NCI-H2227 treated with DMSO at 0.1 percent for 48 hours (cell line): Measurements from ENCODE around the gene DPAGT1.
A peak's percentile ranks its signal among the peaks of the same experiment; 100 is the strongest.

Experiments used
- DNase-seq: peaks from one replicate; lab custom pipeline; 2025; lab: John Stamatoyannopoulos, UW

The DPAGT1 gene

DNA sequence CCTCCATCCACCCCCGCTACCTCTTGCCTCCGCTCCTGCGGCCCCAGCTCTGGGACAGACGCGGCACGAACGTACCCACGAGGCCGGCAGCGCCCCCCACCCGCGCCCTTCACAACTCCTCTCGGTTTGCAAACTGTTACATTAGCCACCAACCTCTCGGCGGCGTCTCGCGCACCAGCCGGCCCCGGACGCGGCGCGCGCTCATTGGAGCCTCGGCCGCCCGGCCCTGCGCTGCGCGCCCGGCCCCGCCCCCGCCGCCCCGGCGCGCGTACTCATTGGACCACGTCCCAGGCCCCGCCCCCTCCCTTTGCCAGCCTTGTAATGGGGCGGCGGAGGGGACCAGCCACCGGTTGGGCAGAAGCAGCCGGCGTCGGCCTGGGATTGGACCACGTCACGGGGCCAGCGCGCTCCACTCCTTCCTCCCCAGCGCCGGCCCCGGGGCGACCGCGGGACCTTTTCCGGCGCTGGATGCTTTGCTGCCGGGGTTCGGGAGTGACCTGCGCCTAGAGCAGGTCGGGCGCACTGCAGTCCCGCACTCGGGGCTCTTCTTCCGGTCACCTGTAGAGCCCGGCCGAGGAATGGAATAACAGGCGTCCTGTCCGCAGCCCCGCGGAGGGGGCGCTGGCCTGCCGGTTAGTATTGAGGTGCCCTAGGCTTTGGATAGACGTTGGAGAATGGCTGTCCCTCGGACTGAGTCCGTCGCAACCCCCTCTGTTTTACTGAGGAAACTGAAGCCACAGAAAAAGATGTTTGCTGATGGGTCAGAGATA lies 44.5 kb downstream of the DPAGT1 start, which contains the start of gene HYOU1:
Gene HYOU1, minus strand, starts transcription at position 206 of the 770 bp plus-strand sequence. CDS start 1,045 bp downstream, outside the sequence.
- DNase-seq = peak; percentile 91

DNA sequence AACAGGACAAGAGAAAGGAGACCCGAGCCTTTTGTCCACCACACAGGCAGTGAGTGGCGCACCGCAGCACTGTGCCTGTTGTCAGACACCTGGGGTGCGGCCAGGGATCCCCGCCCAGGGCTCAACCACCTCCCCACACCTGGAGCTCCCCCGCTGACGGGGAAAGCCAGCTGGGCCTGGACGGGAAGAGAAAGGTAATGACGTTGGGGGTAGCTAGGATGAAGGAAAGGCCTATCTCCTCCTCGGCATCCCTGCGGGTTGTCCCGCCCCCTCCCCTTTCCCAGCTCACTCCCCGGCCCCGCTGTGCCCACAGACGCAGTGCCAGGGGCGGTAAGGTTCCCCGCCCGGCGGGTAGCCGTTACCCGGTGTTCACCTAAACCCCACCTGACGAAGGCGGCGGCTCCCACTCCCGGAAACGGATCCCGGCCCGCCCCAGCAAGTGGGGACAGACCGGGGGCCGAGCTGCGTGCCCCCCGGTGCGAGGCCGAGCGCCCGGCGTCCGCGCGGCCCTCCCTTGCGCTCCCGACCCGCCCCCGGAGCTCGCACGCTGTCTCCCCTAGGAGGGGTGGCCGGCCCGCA lies 45.1 kb downstream of the DPAGT1 start:
- DNase-seq = no peak

DNA sequence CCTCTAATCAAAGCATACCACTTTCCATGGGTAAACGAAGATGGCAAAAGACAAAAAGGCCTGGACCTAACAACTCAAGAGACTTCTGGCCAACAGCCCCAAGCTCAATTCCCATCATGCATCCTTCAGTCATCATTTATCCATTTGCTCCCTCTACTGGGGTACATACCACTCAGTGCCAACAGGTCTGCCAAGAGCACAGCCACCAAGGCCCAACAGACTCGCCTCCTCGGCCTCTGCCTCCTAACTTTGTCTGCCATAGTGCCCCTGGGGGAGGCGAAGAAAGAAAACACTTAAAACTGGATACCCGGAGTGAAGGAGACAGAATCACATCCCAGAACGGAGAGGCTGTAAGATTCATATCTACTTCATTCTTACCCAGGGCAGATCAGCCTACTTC lies 45.8 kb downstream of the DPAGT1 start:
- DNase-seq = no peak

DNA sequence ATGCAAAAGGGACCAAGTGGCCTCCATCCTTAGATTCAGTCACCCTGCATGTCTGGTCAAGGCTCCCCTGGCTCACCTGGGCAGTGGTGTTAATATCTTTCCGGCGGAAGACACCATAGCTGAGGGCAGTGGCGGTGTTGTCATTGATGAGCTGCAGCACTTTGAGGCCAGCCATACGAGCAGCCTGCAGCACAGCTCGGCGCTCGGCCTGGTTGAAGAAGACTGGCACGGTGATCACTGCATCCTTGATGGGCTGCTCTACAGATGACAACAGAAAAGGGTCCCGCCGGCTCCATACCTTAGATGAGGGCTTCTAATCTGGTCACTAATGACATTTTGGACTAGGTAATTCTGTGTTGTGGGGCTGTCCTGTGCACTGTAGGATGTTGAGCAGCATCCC lies 47.2 kb downstream of the DPAGT1 start:
- DNase-seq = no peak

DNA sequence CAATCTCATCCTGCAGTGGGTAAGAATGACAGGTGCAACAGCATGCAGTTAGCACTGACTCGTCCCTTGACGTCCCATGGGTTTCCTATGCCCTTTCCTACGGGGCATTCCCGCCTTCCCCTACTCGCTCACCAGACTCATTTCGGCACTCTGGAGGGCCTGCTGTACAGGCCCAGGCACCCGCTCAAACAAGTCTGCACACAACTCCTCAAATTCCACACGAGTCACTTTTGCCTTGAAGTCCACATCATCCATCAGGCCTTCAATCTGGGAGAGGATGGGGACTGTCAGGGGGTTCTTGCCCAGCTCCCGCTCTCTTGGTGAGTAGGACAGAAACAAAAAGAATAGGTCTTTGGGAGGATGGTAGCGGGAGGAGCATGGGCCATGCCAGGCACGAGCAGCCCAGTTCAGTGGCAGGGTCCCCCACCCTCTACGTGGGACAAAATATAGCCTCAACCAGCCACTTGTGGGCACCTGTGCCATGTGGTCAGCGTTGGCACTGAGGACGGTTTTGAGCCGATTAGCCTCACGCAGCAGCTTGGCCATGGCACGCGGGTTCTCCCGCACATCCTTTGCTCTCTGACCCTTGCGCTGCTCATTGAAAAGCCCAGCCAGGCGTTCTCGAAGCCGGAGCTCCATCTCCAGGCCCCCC lies 49.4 kb downstream of the DPAGT1 start:
- no peak for DNase-seq

DNA sequence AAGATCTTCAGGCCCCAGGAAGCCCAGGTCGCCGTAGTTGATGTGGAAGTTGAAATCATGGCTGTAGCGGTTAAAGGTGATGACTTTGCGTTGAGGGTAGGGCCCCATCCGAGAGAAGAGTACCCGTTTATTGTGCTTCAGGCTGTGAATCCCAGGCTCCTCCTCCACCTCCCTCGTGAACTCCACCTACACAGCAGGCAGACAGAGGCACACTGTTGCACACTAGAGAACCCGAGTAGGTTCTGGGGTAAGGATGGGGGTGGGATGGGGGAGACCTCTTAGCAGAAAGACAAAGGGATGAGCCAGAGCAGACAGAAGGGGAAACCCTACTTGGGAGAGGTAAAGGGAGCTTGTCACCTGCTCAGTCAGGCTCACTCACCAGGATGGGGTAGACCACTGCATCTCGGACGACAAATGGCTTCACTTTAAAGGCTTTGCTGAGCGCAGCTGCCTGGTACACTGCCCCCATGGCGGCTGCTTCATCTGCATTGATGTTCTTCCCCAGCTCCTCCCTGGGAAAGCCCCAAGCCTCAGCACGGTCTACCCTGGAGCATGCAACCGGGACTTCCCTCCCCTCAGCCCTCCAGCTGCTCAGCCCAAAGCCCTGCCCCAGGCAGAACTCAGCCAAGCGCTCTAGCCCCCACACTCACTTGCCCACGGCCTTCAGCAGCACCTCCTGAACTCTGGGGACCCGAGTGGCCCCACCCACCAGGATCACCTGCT lies 50.1 kb downstream of the DPAGT1 start:
- no peak for DNase-seq

DNA sequence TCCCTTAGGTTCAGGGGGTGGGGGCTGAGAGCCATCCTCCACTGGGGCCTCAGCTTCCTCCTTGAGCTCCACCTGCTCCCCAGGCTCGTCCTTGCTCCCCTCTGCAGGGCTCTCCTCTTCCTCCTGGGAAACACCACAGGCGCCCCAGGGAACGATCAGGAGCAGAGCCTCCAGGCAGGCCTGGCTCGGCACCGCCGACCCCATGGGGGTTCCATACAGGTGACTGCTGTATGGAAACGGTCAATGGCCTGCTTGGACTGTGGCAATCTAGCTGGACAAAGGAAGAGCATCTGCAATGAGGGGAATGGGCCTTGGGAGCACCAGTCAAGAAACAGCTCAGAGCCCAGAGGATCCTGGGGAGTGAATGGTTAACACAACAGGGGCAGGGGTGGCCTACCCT lies 52.6 kb downstream of the DPAGT1 start:
- DNase-seq = no peak

DNA sequence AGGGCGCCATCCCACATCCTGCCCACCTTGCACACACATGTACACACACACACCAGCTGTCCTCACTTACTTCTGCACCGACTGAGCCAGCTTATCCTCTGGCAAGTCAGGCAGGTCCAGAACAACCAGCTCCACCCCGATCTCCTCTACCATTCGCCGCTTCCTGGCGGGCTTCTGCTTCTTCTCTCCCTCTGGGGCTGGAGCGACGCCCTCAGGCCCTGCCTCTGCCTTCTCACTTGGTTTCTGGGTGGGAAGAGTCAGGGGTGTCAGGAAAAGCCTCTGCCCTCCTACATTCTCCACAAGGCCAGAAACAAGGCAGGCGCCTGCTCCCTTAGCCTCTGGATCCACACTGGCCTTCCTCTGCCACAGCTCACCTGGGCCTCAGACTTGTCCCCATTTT lies 53.0 kb downstream of the DPAGT1 start:
- no peak for DNase-seq

DNA sequence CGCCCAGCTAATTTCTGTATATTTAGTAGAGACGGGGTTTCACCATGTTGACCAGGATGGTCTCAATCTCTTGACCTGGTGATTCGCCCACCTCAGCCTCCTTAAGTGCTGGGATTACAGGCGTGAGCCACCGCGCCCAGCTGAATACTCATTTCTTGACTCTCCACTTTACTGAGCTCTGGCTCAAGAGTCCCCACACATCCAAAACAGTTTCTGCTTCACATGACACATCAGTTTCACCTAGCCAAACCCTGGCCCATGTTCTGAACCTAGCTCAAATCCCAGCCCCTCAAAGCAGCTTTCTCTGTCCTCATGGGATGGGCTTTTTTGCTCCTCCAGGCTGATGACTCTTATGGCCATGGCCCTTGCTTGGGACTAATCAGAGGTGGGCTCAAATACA lies 54.4 kb downstream of the DPAGT1 start:
- no peak for DNase-seq
